HCT116 (cell line): ENCODE data around the gene ZEB2. TPM values are rescaled to one million over a fixed set of nuclear protein-coding genes. Genes with fewer than 3 reads are reported as not detected.

Experiments
- ATAC-seq: fragments of 200-7000 bp; cut with Tn5 transposase; 2 replicates; pipeline ENCODE4 v1.9.1; 2020; ENCODE audit warnings: mild to moderate bottlenecking, moderate library complexity
- BruUV-seq: library from RNA; stranded (reverse); fragments of 400-500 nt; replicated peaks from 2 replicates; lab custom pipeline; 2021; lab: Mats Ljungman, UMichigan
- CTCF ChIA-PET: fragments of 300-600 bp; sonication (Branson Sonifier 250); formaldehyde crosslinking; loops from one replicate; lab custom pipeline; 2021; ENCODE audit warnings: antibody characterized with exemption; lab: Charles Lee
- POLR2A ChIA-PET: fragments of 300-600, 350-600 bp; sonication (Branson Sonifier 250); formaldehyde crosslinking; loops from one replicate; lab custom pipeline; 2021; ENCODE audit warnings: antibody characterized with exemption; lab: Charles Lee
- RAD21 ChIA-PET, 2 experiments: fragments of 300-600 bp; sonication (Branson Sonifier 250); formaldehyde crosslinking; loops; one replicate each; lab custom pipeline; 2023; ENCODE audit warnings: low total read pairs in 2 of 2; ENCODE audit not compliant: uncharacterized antibody in 2 of 2, unreplicated experiment in 2 of 2, low non-redundant PET in 1 of 2; lab: Charles Lee
- DNase-seq: peaks from one replicate; pipeline ENCODE4 v3.0.0-alpha.2; 2010; ENCODE audit warnings: low read depth, low spot score
- H2AFZ ChIP-seq: fragments of 200-600 bp; shearing (Covaris generic), sonication (generic); 2 replicates; pipeline ENCODE4 v1.6.1; 2017; ENCODE audit warnings: low read depth, mixed run types, mixed read lengths, antibody characterized with exemption, low read length; ENCODE audit not compliant: poor library complexity, severe bottlenecking
- H3K27ac ChIP-seq: 2 replicates; pipeline ENCODE4 v1.5.1; 2012; ENCODE audit warnings: low read depth, low read length
- H3K27me3 ChIP-seq: fragments of 200-600 bp; sonication (generic); 2 replicates; pipeline ENCODE4 v1.6.1; 2016; ENCODE audit warnings: mixed run types, low read length, mixed read lengths; ENCODE audit not compliant: insufficient read depth
- H3K36me3 ChIP-seq, 2 experiments: fragments of 200-500 bp in 1 of 2; fragments of 200-600 bp in 1 of 2; sonication (Bioruptor generic) in 1 of 2; sonication (generic) in 1 of 2; 2 replicates each; pipeline versions ENCODE4 v1.5.1 to v1.6.1; 2014 to 2016; ENCODE audit warnings: low read length in 2 of 2, inconsistent platforms in 1 of 2, mixed read lengths in 1 of 2, mixed run types in 1 of 2; ENCODE audit not compliant: insufficient read depth in 2 of 2, control insufficient read depth in 1 of 2
- H3K4me1 ChIP-seq, 2 experiments: fragments of 200-600 bp in 1 of 2; sonication (generic) in 1 of 2; 2 replicates each; pipeline versions ENCODE4 v1.5.1 to v1.6.1; 2012 to 2017; ENCODE audit warnings: low read length in 2 of 2, inconsistent platforms in 1 of 2, mild to moderate bottlenecking in 1 of 2, mixed read lengths in 1 of 2, mixed run types in 1 of 2, moderate library complexity in 1 of 2; ENCODE audit not compliant: insufficient read depth in 2 of 2, control insufficient read depth in 1 of 2
- H3K4me2 ChIP-seq: fragments of 200-600 bp; sonication (generic); 2 replicates; pipeline ENCODE4 v1.6.1; 2017; ENCODE audit warnings: mixed run types, low read length, mixed read lengths
- H3K4me3 ChIP-seq, 2 experiments: fragments of 200-600 bp in 1 of 2; sonication (generic) in 1 of 2; replicated peaks in 1 of 2; 2 replicates each; pipeline ENCODE4 v1.5.1; 2011 to 2016; ENCODE audit warnings: low read length in 2 of 2, control low read depth in 1 of 2, low read depth in 1 of 2, mild to moderate bottlenecking in 1 of 2, mixed read lengths in 1 of 2, mixed run types in 1 of 2
- H3K79me2 ChIP-seq: fragments of 200-600 bp; sonication (generic); 2 replicates; pipeline ENCODE4 v1.6.1; 2017; ENCODE audit warnings: mild to moderate bottlenecking, mixed run types, low read length, moderate library complexity, mixed read lengths; ENCODE audit not compliant: insufficient read depth
- H3K9ac ChIP-seq: fragments of 200-600 bp; sonication (generic); 2 replicates; pipeline ENCODE4 v1.6.1; 2016; ENCODE audit warnings: low read length, mixed read lengths
- H3K9me2 ChIP-seq: fragments of 200-600 bp; sonication (generic), shearing (Covaris generic); 2 replicates; pipeline ENCODE4 v1.6.1; 2017; ENCODE audit warnings: mixed run types, mild to moderate bottlenecking, moderate library complexity; ENCODE audit not compliant: insufficient read depth
- H3K9me3 ChIP-seq, 2 experiments: fragments of 200-500 bp in 1 of 2; fragments of 200-600 bp in 1 of 2; sonication (Bioruptor generic) in 1 of 2; sonication (generic) in 1 of 2; 2 replicates each; pipeline ENCODE4 v1.6.1; 2014 to 2017; ENCODE audit warnings: low read length in 2 of 2, mixed read lengths in 2 of 2, inconsistent platforms in 1 of 2, low read depth in 1 of 2, mild to moderate bottlenecking in 1 of 2, mixed run types in 1 of 2, moderate library complexity in 1 of 2; ENCODE audit not compliant: control insufficient read depth in 1 of 2, insufficient read depth in 1 of 2
- H4K20me1 ChIP-seq: fragments of 200-600 bp; sonication (generic), shearing (Covaris generic); 2 replicates; pipeline ENCODE4 v1.6.1; 2017; ENCODE audit warnings: mixed run types, mild to moderate bottlenecking, moderate library complexity; ENCODE audit not compliant: insufficient read depth
- CBX3 ChIP-seq: IDR thresholded peaks from 2 replicates; pipeline ENCODE4 v1.6.1; 2012; ENCODE audit warnings: low read depth
- CTCF ChIP-seq, 3 experiments: fragments of 200-600 bp in 1 of 3; sonication (generic) in 1 of 3; IDR thresholded peaks in 2 of 3; conservative IDR thresholded peaks in 1 of 3; 2 replicates each; pipeline ENCODE4 v1.5.1; 2012 to 2017; ENCODE audit warnings: low read depth in 2 of 3, low read length in 2 of 3, antibody characterized with exemption in 1 of 3, borderline replicate concordance in 1 of 3, control low read depth in 1 of 3, mild to moderate bottlenecking in 1 of 3, mixed read lengths in 1 of 3, mixed run types in 1 of 3, moderate library complexity in 1 of 3; ENCODE audit not compliant: insufficient read depth in 1 of 3
- EGR1 ChIP-seq: IDR thresholded peaks from 2 replicates; pipeline ENCODE4 v1.6.1; 2012; ENCODE audit warnings: low read depth
- ELF1 ChIP-seq: IDR thresholded peaks from 2 replicates; pipeline ENCODE4 v1.6.1; 2012; ENCODE audit warnings: low read depth, borderline replicate concordance
- EZH2phosphoT487 ChIP-seq: fragments of 200-600 bp; IDR thresholded peaks from 2 replicates; pipeline ENCODE4 v1.6.1; 2018; ENCODE audit warnings: antibody characterized with exemption, borderline replicate concordance
- POLR2AphosphoS5 ChIP-seq: IDR thresholded peaks from 2 replicates; pipeline ENCODE4 v1.6.1; 2011; ENCODE audit warnings: mild to moderate bottlenecking, low read depth, low read length, moderate library complexity
- REST ChIP-seq: IDR thresholded peaks from 2 replicates; pipeline ENCODE4 v1.6.1; 2012; ENCODE audit warnings: low read depth
- SRF ChIP-seq: IDR thresholded peaks from 2 replicates; pipeline ENCODE4 v1.6.1; 2012; ENCODE audit warnings: low read depth
- intact Hi-C: fragments of 100-400 bp; cut with micrococcal nuclease; formaldehyde crosslinking; loops from 2 replicates; pipeline ENCODE4 v1.10.0; 2022
- total RNA-seq: library from RNA; stranded (reverse); gene quantifications from one replicate; pipeline ENCODE4 v1.2.1, GENCODE V29; 2021; ENCODE audit not compliant: unreplicated experiment

Gene ZEB2
- total RNA-seq, 1 experiment from 2014 or later, result 0.81 TPM

GRCh38 chr2:144361742-144362141 is 158.2 kb downstream of the ZEB2 start:
- intact Hi-C loops, result no loop called here
- H3K36me3 ChIP-seq, result no peaks in the 10 kb centered on the region
- H3K79me2 ChIP-seq, result no peaks in the 10 kb centered on the region
- H2AFZ ChIP-seq, result no peak overlapping the region
- ATAC-seq, result no peak
- ChIA-PET POLR2A (no interaction called here), RAD21 (no interaction called here), CTCF (no interaction called here)
- DNase-seq, result no peak
- no peak for TF ChIP-seq POLR2AphosphoS5
- no peak for TF ChIP-seq CBX3
- TF ChIP-seq EZH2phosphoT487, result no peak
- no peak for TF ChIP-seq ELF1
- TF ChIP-seq CTCF (IDR thresholded peaks at IDR 0.05 in 2 of 3, conservative IDR thresholded peaks at IDR 0.05 in 1 of 3; ENCODE audit: borderline replicate concordance in 1 of 3, insufficient read depth in 1 of 3, low read depth in 2 of 3, low read length in 2 of 3), result no peak
- no peak for TF ChIP-seq REST
- no peak for TF ChIP-seq SRF
- TF ChIP-seq EGR1, result no peak
- no peak overlapping the region for H3K4me3 ChIP-seq
- H3K4me1 ChIP-seq, result peaks cover 6 to 14% of the 10 kb centered on the region in 2 experiments; a peak in 3 of 4 replicates
- no peaks in the 10 kb centered on the region for H4K20me1 ChIP-seq
- H3K9ac ChIP-seq, result no peak overlapping the region
- BruUV-seq, result no TSS peak
- H3K27ac ChIP-seq, result no peak overlapping the region
- H3K27me3 ChIP-seq, result no peaks in the 10 kb centered on the region
- no peaks in the 10 kb centered on the region for H3K9me3 ChIP-seq
- no peaks in the 10 kb centered on the region for H3K9me2 ChIP-seq
- no peak overlapping the region for H3K4me2 ChIP-seq
